GM18499 (cell line): ENCODE results near the gene FAM83G.

Source experiments
- ATAC-seq: cut with Tn5 transposase; IDR thresholded peaks from one replicate; pipeline ENCODE4 v1.9.1; 2021; ENCODE audit warnings: moderate number of reproducible peaks; ENCODE audit not compliant: insufficient read depth, unreplicated experiment

FAM83G gene

DNA sequence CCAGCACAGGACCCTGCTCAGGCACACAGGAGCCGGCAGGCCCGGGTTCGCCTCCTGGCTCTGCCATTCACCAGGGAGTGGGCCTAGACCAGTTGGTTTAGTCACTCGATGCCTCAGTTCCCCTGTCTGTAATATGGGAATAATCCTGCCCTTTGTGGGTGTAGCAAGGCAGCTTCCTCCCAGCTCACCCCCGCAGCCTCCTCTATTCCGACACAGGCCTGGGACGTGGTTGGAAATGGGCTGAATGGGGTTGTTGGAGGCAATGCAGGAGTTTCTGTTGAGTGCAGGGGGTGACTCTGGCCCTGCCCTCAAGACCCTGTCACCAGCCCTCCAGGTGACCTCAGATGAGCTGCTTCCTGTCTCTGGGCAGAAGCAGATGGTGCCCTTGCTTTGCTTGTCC lies 32.8 kb downstream of the FAM83G start:
- no peak for ATAC-seq

- no peak for ATAC-seq
Observed at GRCh38 chr17:18970582-18971480, 33.7 kb downstream of the FAM83G start.

- no peak for ATAC-seq
Observed at GRCh38 chr17:18968945-18969887, 35.3 kb downstream of the FAM83G start.

GRCh38 chr17:18968345-18968744 lies 36.2 kb downstream of the FAM83G start:
- no peak for ATAC-seq

DNA sequence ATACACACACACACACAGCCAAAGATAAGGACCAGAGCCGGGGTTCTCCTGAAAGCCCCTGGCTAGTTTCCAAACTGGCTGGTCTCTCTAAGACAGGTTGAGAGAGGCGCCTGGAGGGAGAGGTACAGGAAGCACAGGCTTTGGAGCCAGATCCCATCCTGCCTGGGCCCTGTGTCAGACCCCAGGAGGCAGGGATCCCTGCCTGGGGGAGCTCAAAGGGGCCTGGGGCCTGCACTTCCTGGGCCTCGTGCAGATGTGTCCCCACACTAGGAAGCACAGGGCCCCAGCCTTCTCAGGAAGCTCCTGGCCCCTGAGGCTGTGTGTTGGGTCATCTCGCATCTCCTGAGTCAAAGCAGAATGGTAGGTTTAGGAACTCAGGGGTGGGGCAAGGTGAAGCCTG lies 36.6 kb downstream of the FAM83G start:
- no peak for ATAC-seq

DNA sequence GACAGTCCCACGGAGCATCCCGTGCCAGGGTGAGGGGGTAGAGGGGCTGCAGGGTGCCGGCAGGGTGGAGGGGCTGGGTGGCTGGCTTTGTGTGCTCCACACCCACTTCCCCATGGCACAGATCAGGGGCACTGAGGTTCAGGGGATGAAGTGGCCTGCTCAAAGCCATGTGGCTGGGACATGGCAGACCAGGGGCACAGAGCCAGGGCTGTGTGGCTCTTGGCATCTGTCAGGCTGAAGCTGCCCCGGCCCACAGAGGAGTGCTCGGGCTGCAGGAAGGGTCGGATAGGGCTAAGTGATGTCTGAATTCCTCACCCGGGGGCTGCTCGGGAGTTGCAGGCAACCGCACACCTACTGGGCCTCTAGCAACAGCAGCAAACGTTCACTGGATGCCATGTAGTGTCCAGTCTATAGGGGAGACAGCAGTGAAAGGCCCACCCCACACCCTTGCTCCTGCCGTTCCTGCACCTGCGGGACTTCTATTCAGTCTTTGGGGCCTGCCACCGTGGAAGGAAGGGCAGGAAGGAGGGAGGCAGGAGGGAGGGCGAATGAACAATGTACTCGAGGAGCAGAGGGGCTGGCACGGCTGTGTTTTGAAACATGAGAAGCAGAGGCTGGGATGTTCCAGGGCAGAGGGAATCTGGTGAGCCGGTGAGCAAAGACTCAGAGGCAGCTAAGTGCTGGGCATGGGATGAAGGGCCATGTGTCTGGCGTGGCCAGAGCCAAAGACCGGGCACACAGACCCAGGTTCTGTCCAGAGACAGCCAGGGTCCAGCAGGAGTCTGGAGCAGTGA lies 37.5 kb downstream of the FAM83G start:
- no peak for ATAC-seq

GRCh38 chr17:18965530-18966236 lies 38.9 kb downstream of the FAM83G start:
- no peak for ATAC-seq

DNA sequence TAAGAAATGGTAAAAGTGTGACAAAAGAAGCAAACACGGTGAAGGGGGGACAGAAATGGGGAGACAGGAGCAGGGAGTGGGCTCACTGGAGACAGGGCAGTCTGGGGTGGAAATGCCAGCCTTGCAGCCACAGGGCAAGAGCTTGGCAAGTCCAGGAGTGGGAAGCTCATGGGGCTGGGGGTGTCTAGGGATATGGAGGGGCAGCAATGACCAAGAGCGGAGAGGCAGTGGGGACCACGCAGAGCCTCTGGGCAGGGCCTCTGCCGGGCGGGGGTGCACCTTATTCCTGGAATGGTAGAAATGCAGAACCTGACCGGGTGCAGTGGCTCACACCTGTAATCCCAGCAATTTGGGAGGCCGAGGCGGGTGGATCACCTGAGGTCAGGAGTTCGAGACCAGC lies 40.0 kb downstream of the FAM83G start:
- no peak for ATAC-seq

DNA sequence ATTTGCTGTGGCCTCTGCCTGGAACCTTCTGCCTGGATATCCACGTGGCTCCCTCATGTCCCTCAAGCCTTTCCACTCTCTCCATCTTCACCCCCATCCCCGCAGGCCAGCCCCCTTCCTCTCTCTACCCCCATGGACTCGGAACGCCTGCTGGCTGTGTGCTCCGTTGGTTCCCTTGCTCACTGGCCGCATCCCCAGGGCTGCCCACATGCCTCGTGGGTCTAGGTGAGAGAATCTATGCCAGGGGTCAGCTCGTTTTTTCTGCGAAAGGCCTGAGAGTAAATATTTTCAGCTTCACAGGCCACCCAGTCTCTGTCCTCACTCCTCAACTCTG lies 40.6 kb downstream of the FAM83G start:
- no peak for ATAC-seq

DNA sequence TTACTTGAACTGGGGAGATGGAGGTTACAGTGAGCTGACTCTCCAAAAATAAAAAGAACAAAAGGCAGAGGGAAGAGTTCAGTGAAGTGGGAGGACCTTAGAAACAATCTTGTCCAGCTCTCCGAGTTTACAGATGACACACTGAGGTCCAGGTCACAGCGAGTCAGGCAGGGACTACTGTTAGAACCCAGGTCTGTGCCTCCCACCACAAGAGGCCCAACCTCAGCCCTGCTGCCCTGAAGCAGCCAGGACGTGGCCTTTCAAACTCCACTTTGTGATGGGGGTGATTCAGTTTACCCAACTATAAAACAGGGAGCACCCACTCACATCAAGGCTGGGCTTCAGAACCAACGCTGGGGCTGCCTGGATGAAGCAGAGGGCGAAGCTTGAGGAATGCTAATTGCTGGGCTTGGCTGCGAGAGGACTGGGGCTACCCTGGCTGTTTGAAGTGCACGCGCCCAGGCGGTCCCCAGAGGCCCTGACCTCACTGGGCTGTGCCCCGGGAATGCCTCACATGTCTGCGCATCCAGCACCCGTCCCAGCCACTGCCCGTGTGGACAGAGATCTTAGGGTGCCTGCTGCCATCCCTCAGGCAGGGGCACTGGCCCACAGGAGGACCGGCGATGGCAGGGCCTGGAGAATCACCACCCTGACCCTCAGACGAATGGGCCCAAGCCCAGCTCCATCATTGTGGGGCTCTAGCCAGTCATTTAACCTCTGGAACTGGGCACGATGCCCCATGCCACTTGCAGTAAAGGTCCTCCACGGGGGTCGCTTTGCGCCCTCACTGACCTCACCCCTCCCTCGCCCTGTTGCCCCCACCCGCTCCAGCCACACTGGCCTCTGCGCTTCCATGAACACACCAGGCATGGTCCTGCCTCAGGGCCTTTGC lies 41.2 kb downstream of the FAM83G start:
- ATAC-seq, result no peak

- no peak for ATAC-seq
Observed at GRCh38 chr17:18962494-18962815, 42.1 kb downstream of the FAM83G start.

DNA sequence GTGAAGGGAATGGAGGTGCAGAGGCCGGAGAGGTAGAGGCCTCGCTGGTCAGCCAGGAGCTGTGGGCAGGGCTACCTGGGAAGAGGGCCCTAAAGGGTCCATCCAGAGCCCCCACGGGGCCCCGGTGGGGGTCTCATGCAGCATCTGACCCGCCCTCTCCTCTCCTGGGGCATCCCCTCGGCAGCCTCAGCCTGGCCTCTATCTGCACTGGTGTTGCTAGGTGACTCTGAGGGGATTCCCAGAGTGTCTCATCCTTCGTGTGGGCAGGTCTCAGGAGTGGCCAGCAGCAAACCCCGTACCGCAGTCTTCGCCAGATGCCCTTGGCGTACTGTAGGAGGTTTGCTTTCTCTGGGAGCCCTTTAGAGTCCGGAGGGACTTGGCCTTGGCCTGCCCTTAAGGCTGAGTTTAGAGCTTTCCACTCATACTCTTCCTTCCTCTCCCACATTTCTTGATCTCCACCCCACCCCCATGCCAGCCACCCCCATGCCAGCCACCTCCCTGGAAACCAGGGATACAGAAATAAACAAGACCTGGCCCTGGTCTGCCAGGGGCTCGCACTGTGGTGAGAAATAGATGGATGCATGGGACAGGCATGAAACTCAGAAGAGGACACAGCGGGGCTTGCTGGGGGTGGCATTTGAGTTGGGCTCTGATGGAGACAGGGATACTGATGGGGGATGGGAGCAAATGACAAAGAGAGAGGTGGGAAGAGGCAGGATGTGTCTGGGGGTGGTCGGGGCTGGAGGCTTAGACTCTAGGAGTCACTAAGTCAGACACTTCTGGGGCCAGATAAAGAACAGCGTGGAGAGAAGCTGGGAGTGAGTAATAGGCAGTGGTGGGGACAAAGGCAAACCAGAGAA lies 42.7 kb downstream of the FAM83G start:
- no peak for ATAC-seq

DNA sequence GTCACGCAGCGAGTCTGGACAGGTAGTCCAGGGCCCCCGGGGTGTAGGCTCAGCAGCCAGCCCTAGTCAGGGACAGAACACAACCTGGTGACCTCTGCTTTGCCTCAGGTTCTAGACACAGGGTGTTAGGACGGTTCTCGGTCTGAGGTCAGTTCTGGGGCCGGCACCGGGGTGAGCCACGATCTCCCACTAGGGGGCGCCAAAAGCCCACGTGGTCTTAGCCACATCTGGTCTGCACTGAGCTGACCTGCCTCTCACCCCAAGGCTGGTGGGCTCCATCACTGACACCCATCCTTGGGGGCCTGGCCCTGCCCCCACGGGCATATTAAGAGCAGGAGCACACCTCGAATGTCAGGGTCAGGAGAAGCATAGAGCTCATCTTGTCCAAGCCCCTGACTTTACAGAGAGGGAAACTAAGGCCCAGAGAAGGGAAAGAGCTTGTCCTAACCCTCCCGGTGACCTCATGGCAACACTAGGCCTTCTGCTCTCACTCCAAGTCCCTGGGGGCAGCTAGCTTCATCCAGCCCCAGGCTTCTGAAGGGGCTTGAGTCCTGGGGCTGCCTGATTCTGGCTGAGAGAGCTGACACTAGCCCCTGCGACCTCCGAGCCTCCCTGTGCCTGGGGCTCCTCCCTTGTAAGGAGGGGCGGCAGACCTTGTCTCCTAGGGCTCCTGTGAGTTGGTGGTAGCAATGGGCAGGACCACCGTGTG lies 43.6 kb downstream of the FAM83G start:
- ATAC-seq, result no peak

GRCh38 chr17:18960241-18960665 lies 44.3 kb downstream of the FAM83G start:
- no peak for ATAC-seq

GRCh38 chr17:18959845-18960240 lies 44.7 kb downstream of the FAM83G start:
- no peak for ATAC-seq

GRCh38 chr17:18959071-18959844 lies 45.3 kb downstream of the FAM83G start:
- no peak for ATAC-seq

DNA sequence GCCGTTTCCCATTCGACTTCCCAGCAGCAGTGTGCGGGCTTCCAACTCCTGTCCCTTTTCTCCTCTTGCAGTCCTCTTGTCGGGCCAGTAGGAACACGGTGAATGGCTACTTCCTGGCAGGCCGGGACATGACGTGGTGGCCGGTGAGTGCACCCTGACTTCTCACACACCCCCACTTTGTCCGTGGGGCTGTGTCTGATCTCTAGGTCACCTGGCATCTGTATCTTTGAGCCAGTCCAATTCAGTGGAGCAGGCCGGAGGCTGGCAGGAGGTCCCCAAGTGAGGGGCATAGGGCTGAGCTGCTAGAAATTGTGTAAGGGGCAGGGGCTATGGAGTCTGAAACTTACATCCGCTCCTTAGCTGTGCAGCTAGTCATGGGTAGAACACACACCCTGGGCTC lies 46.0 kb downstream of the FAM83G start:
- ATAC-seq, result no peak
